IMR-90 (cell line): ENCODE measurements around the gene PC. TPM values are rescaled to one million over a fixed set of nuclear protein-coding genes. Genes with fewer than 3 reads are reported as not detected.

Experiments
- ATAC-seq: fragments of 200-7000 bp; cut with Tn5 transposase; 2 replicates; pipeline ENCODE4 v1.9.1; 2020; ENCODE audit warnings: low read depth, mild to moderate bottlenecking, moderate library complexity
- BruUV-seq: library from RNA; stranded (reverse); fragments of 400-500 nt; replicated peaks from 2 replicates; lab custom pipeline; 2021; lab: Mats Ljungman, UMichigan
- CTCF ChIA-PET: fragments of 300-600 bp; formaldehyde crosslinking; extraction: SDS; loops from one replicate; lab custom pipeline; 2021; ENCODE audit warnings: antibody characterized with exemption; lab: Yijun Ruan, JAX
- POLR2A ChIA-PET: fragments of 300-600 bp; sonication (Branson Sonifier 250); formaldehyde crosslinking; loops from one replicate; lab custom pipeline; 2022; ENCODE audit warnings: antibody characterized with exemption; ENCODE audit not compliant: unreplicated experiment; lab: Charles Lee
- DNase-seq: peaks from one replicate; pipeline ENCODE4 v3.0.0; 2013
- H2AFZ ChIP-seq: replicated peaks from 2 replicates; pipeline ENCODE3; 2013; ENCODE audit warnings: low read length, mild to moderate bottlenecking; ENCODE audit not compliant: poor library complexity
- H2AK5ac ChIP-seq: 2 replicates; pipeline ENCODE4 v1.6.1; 2013; ENCODE audit warnings: low read depth, low read length, inconsistent platforms
- H2AK9ac ChIP-seq: replicated peaks from 2 replicates; pipeline ENCODE3; 2013; ENCODE audit warnings: mild to moderate bottlenecking, low read depth, low read length, moderate library complexity; ENCODE audit not compliant: poor library complexity
- H2BK120ac ChIP-seq: 2 replicates; pipeline ENCODE4 v1.6.1; 2013; ENCODE audit warnings: low read depth, low read length, inconsistent platforms
- H2BK15ac ChIP-seq: 3 replicates; pipeline ENCODE4 v1.6.1; 2013; ENCODE audit warnings: low read depth, low read length, inconsistent platforms
- H2BK20ac ChIP-seq: 2 replicates; pipeline ENCODE4 v1.6.1; 2013; ENCODE audit warnings: low read depth, mild to moderate bottlenecking, inconsistent platforms, low read length, moderate library complexity
- H2BK5ac ChIP-seq: 2 replicates; pipeline ENCODE4 v1.6.1; 2013; ENCODE audit warnings: mild to moderate bottlenecking, low read depth, low read length, inconsistent platforms; ENCODE audit not compliant: poor library complexity, severe bottlenecking
- H3K14ac ChIP-seq: replicated peaks from 2 replicates; pipeline ENCODE4 v1.6.1; 2013; ENCODE audit warnings: low read depth, low read length, inconsistent platforms
- H3K18ac ChIP-seq: 2 replicates; pipeline ENCODE4 v1.6.1; 2013; ENCODE audit warnings: low read depth, low read length, control low read depth
- H3K23ac ChIP-seq: 2 replicates; pipeline ENCODE4 v1.6.1; 2013; ENCODE audit warnings: low read depth, low read length, inconsistent platforms
- H3K27ac ChIP-seq: 2 replicates; pipeline ENCODE4 v1.5.1; 2013; ENCODE audit warnings: mild to moderate bottlenecking, control low read depth, low read length; ENCODE audit not compliant: insufficient read depth
- H3K27me3 ChIP-seq: 2 replicates; pipeline ENCODE4 v1.6.1; 2013; ENCODE audit warnings: low read length; ENCODE audit not compliant: control insufficient read depth, insufficient read depth
- H3K36me3 ChIP-seq: 2 replicates; pipeline ENCODE4 v1.6.1; 2013; ENCODE audit warnings: low read length, mixed read lengths; ENCODE audit not compliant: control insufficient read depth, insufficient read depth
- H3K4ac ChIP-seq: 2 replicates; pipeline ENCODE4 v1.6.1; 2013; ENCODE audit warnings: low read depth, low read length, inconsistent platforms
- H3K4me1 ChIP-seq: 2 replicates; pipeline ENCODE4 v1.6.1; 2013; ENCODE audit warnings: low read length, mixed read lengths; ENCODE audit not compliant: control insufficient read depth, insufficient read depth
- H3K4me2 ChIP-seq: 2 replicates; pipeline ENCODE4 v1.6.1; 2013; ENCODE audit warnings: low read depth, mild to moderate bottlenecking, control low read depth, low read length, moderate library complexity
- H3K4me3 ChIP-seq: 2 replicates; pipeline ENCODE4 v1.5.1; 2013; ENCODE audit warnings: low read depth, mild to moderate bottlenecking, control low read depth, low read length, moderate library complexity; ENCODE audit not compliant: insufficient read depth
- H3K56ac ChIP-seq: 2 replicates; pipeline ENCODE4 v1.6.1; 2013; ENCODE audit warnings: low read length, inconsistent platforms; ENCODE audit not compliant: insufficient read depth; ENCODE audit errors: extremely low read depth
- H3K79me1 ChIP-seq, 2 experiments: 2 replicates each; pipeline ENCODE4 v1.6.1; 2013; ENCODE audit warnings: low read length in 2 of 2, inconsistent platforms in 1 of 2, low read depth in 1 of 2
- H3K9ac ChIP-seq: 2 replicates; pipeline ENCODE4 v1.6.1; 2013; ENCODE audit warnings: low read depth, low read length, control low read depth
- H3K9me1 ChIP-seq: 2 replicates; pipeline ENCODE4 v1.6.1; 2013; ENCODE audit warnings: low read length, inconsistent platforms; ENCODE audit not compliant: insufficient read depth
- H3K9me3 ChIP-seq: 2 replicates; pipeline ENCODE4 v1.6.1; 2013; ENCODE audit warnings: low read length; ENCODE audit not compliant: control insufficient read depth, insufficient read depth
- H4K20me1 ChIP-seq: 2 replicates; pipeline ENCODE4 v1.6.1; 2013; ENCODE audit warnings: low read length, inconsistent platforms; ENCODE audit not compliant: insufficient read depth
- H4K5ac ChIP-seq: 2 replicates; pipeline ENCODE4 v1.6.1; 2013; ENCODE audit warnings: mild to moderate bottlenecking, low read depth, low read length, control low read depth
- H4K8ac ChIP-seq, 2 experiments: 2 replicates each; pipeline ENCODE4 v1.6.1; 2013; ENCODE audit warnings: low read depth in 2 of 2, low read length in 2 of 2, control low read depth in 1 of 2, inconsistent platforms in 1 of 2
- H4K91ac ChIP-seq: 2 replicates; pipeline ENCODE4 v1.6.1; 2013; ENCODE audit warnings: low read depth, low read length, inconsistent platforms; ENCODE audit not compliant: insufficient read depth
- BHLHE40 ChIP-seq: fragments of 150-350 bp; IDR thresholded peaks from 2 replicates; pipeline ENCODE4 v1.6.1; 2016; ENCODE audit warnings: mild to moderate bottlenecking, low read depth, low read length
- CHD1 ChIP-seq: IDR thresholded peaks from 2 replicates; pipeline ENCODE4 v1.6.1; 2012; ENCODE audit warnings: low read depth, low read length, improper control_type of control experiment
- CTCF ChIP-seq: conservative IDR thresholded peaks from 2 replicates; pipeline ENCODE4 v1.5.1; 2012; ENCODE audit warnings: mild to moderate bottlenecking, low read depth, low read length, improper control_type of control experiment
- ELK1 ChIP-seq: fragments of 150-350 bp; IDR thresholded peaks from 2 replicates; pipeline ENCODE4 v1.6.1; 2016; ENCODE audit warnings: low read depth, mild to moderate bottlenecking, low read length, moderate library complexity, borderline replicate concordance
- MAZ ChIP-seq: IDR thresholded peaks from 2 replicates; pipeline ENCODE4 v1.6.1; 2012; ENCODE audit warnings: low read depth, mild to moderate bottlenecking, low read length, improper control_type of control experiment, moderate library complexity, borderline replicate concordance
- MXI1 ChIP-seq: IDR thresholded peaks from 2 replicates; pipeline ENCODE4 v1.6.1; 2012; ENCODE audit warnings: low read depth, mild to moderate bottlenecking, low read length, moderate library complexity, borderline replicate concordance
- RCOR1 ChIP-seq: IDR thresholded peaks from 2 replicates; pipeline ENCODE4 v1.6.1; 2012; ENCODE audit warnings: mild to moderate bottlenecking, low read length, improper control_type of control experiment; ENCODE audit not compliant: insufficient replicate concordance
- SMC3 ChIP-seq: fragments of 150-350 bp; IDR thresholded peaks from 2 replicates; pipeline ENCODE4 v1.6.1; 2016; ENCODE audit warnings: low read depth, mild to moderate bottlenecking, antibody characterized with exemption, low read length, moderate library complexity
- WGBS, 2 experiments: methylation state at CpG; one replicate each; pipeline versions ENCODE4 v1.1.5 to v1.1.7; 2013; ENCODE audit warnings: missing lambda C conversion rate in 2 of 2; ENCODE audit not compliant: insufficient read length in 1 of 2; ENCODE audit errors: extremely low coverage in 2 of 2; 5-methylcytosine and 5-hydroxymethylcytosine counted together
- dilution Hi-C: fragments of 300-500 bp; cut with HindIII; formaldehyde crosslinking; loops from one replicate; pipeline ENCODE4 v1.14.3; 2018; ENCODE audit warnings: low sequenced_read_pairs; ENCODE audit not compliant: unreplicated experiment
- in situ Hi-C: fragments of 300-500 bp; cut with MboI; formaldehyde crosslinking; loops from 3 replicates; pipeline ENCODE4 v1.14.3; 2019; ENCODE audit warnings: low sequenced_read_pairs, inconsistent platforms, mixed read lengths
- intact Hi-C: fragments of 100-400 bp; cut with micrococcal nuclease; formaldehyde crosslinking; loops from 2 replicates; pipeline ENCODE4 v1.10.0; 2022
- polyA plus RNA-seq, 3 experiments: library from polyadenylated mRNA; depleted of rRNA; stranded (reverse); fragments of >200 nt; gene quantifications; 2 replicates each; pipeline ENCODE4 v1.2.3, GENCODE V29; 2012; ENCODE audit warnings: low replicate concordance in 1 of 3
- total RNA-seq: library from RNA; depleted of rRNA; stranded (reverse); fragments of >200 nt; gene quantifications from 2 replicates; pipeline ENCODE4 v1.2.3, GENCODE V29; 2012

The PC gene
- total and polyA plus RNA-seq, 2 of the 4 experiments (the other 2 are of a cell fraction): 13.6 to 15.7 TPM

DNA sequence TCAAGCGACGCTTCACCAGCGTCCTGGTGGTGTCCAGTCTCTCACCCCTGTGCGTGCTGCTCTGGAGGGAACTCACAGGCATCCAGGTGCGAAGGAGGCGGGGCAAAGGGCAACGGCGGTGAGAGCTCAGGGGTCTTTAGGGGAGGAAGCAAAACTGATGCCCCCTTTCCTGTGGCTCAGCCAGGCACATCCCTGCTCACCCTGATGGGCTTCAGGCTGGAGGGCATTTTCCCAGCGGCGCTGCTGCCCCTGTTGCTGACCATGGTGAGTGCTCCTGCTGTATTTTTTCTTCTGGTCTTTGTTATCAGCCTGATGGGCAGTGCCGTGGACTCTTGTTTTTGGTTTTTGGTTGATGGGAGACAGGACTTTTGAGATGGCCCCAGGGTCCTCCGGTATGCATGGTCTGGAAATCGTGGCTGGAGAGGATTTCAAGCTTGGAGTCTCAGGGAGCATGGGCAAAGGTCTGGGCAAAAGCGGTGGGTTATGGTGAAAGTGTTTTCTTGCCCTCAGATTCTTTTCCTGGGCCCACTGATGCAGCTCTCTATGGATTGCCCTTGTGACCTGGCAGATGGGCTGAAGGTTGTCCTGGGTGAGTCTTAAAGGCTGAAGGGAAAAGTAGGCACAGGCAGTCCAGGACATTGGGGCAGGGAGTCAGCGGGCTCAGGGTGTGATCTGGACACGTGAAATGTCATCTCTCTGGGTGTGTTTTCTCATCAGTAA is 114.2 kb downstream of the PC start (continued):
- no peak; the same call in 1 of the 2 replicates for TF ChIP-seq SMC3
- TF ChIP-seq MAZ: no peak

DNA sequence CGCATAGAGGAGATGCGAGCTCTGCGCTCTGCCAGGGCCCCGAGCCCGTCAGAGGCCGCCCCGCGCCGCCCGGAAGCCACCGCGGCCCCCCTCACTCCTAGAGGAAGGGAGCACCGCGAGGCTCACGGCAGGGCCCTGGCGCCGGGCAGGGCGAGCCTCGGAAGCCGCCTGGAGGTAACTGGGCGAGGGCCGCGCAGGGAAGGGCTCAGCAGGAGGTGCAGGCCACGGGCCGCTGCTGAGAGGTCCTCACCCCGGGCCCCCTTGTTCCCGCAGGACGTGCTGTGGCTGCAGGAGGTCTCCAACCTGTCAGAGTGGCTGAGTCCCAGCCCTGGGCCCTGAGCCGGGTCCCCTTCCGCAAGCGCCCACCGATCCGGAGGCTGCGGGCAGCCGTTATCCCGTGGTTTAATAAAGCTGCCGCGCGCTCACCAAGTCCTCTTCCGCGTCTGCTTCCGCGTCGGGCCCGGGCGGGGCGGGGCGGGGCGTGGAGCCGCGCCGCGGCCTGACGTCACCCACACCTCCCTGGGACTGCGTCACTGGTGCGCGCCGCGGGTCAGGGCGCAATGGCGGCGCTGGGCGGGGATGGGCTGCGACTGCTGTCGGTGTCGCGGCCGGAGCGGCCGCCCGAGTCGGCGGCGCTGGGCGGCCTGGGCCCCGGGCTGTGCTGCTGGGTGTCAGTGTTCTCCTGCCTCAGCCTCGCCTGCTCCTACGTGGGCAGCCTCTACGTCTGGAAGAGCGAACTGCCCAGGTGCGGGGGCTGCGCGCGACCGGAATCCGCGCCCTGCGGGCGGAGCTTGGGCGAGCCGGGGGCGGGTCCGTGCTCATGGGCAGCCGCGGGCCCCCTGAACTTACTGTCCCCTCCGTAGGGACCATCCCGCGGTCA is 115.0 kb downstream of the PC start, which contains the start of gene RCE1:
RCE1 (plus strand) TSS at position 546 of the 880 bp plus-strand sequence; CDS start at position 561, 15 bp downstream.
- H3K14ac ChIP-seq: peak within 1 kb of the TSS; percentile 99
- BruUV-seq: no TSS peak
- peaks cover 6% of the 10 kb centered on the region for H3K4me1 ChIP-seq
- H3K18ac ChIP-seq: peak within 1 kb of the TSS; percentile 62
- peak within 1 kb of the TSS; percentile 74 for H3K23ac ChIP-seq
- no peaks in the 10 kb centered on the region for H3K27me3 ChIP-seq
- H3K36me3 ChIP-seq: peaks cover 32% of the 10 kb centered on the region
- no peaks in the 10 kb centered on the region for H3K9me3 ChIP-seq
- peak within 1 kb of the TSS; percentile 74 for H4K5ac ChIP-seq
- H4K8ac ChIP-seq: peak within 1 kb of the TSS; percentile 92 to 97
- ChIA-PET CTCF (interaction anchor here (1.1 to 1.4 kb wide), 3 partner anchors 39 to 133 kb away, joined by 3 read pairs; no protein-coding TSS in a partner anchor), POLR2A (no interaction called here)
- H2BK120ac ChIP-seq: peak within 1 kb of the TSS; percentile 32; the same call in 1 of the 2 replicates
- no peak within 1 kb of the TSS for H2BK20ac ChIP-seq
- peak; percentile 90 for ATAC-seq
- dilution Hi-C loops (no loop called here), in situ Hi-C loops (no loop called here), intact Hi-C loops (loop anchor here (5.0 kb wide), 2 partner anchors 129 to 189 kb away; no protein-coding TSS in a partner anchor)
- peak; percentile 85 for DNase-seq
- peaks cover 17% of the 10 kb centered on the region; the same call in 1 of the 2 replicates for H4K20me1 ChIP-seq
- H2AK5ac ChIP-seq: peak within 1 kb of the TSS; percentile 95
- peak within 1 kb of the TSS; percentile 95 for H3K56ac ChIP-seq
- peak within 1 kb of the TSS; percentile 96 for H3K9ac ChIP-seq
- H3K27ac ChIP-seq: peak within 1 kb of the TSS; percentile 97
- H3K9me1 ChIP-seq: no peaks in the 10 kb centered on the region; the same call in 1 of the 2 replicates
- peaks cover 36 to 72% of the 10 kb centered on the region in 2 experiments for H3K79me1 ChIP-seq
- H2AFZ ChIP-seq: peak within 1 kb of the TSS; percentile 92
- no peak within 1 kb of the TSS; the same call in 2 of the 3 replicates for H2BK15ac ChIP-seq
- H3K4me2 ChIP-seq: peak within 1 kb of the TSS; percentile 88
- peak within 1 kb of the TSS; percentile 100 for H2AK9ac ChIP-seq
- peak within 1 kb of the TSS; percentile 97 for H3K4ac ChIP-seq
- peak within 1 kb of the TSS; percentile 81 for H3K4me3 ChIP-seq
- peak within 1 kb of the TSS; percentile 89 for H2BK5ac ChIP-seq
- 0% methylated on average over 58 of the region's 98 CpGs; no CpG with 5 or more reads in 1 of the 2 experiments for WGBS, 2 experiments
- H4K91ac ChIP-seq: peak within 1 kb of the TSS; percentile 90
- 0 out of 2 replicates have a peak, but pooled peaks have one; percentile 11 for TF ChIP-seq BHLHE40
- TF ChIP-seq ELK1: no peak
- peak; percentile 95 for TF ChIP-seq MAZ
- peak; percentile 75; the same call in 1 of the 2 replicates for TF ChIP-seq CHD1
- TF ChIP-seq SMC3: 0 out of 2 replicates have a peak, but pooled peaks have one; percentile 21
- no peak for TF ChIP-seq CTCF
- TF ChIP-seq RCOR1: no peak
- peak; percentile 57; the same call in 1 of the 2 replicates for TF ChIP-seq MXI1
